K562 (cell line): ENCODE data around the gene CNNM2. TPM values are rescaled to one million over a fixed set of nuclear protein-coding genes. Genes with fewer than 3 reads are reported as not detected.

Source experiments
- ATAC-seq: fragments of 200-7000 bp; cut with Tn5 transposase; 3 replicates; pipeline ENCODE4 v1.9.1; 2020; ENCODE audit warnings: moderate library complexity
- BruUV-seq: library from RNA; stranded (reverse); fragments of 400-500 nt; replicated peaks from 2 replicates; lab custom pipeline; 2021; lab: Mats Ljungman, UMichigan
- CTCF ChIA-PET: fragments of 300-600 bp; formaldehyde crosslinking; extraction: SDS; loops from one replicate; lab custom pipeline; 2021; ENCODE audit warnings: low intra/inter-chr PET ratio; lab: Yijun Ruan, JAX
- POLR2A ChIA-PET: fragments of 300-600, 350-650 bp; sonication (Branson Sonifier 250); formaldehyde crosslinking; extraction: SDS; loops from one replicate; lab custom pipeline; 2021; ENCODE audit warnings: antibody characterized with exemption, inconsistent platforms; lab: Yijun Ruan, JAX
- DNase-seq, 4 experiments: peaks; one replicate each; pipeline versions ENCODE4 v3.0.0 to v3.0.0-alpha.2; 2011 to 2018; ENCODE audit warnings: low spot score in 3 of 4, mixed read lengths in 3 of 4; ENCODE audit errors: extremely low read depth in 1 of 4
- FAIRE-seq: peaks from 2 replicates; lab custom pipeline; 2011; peaks lifted over from hg19 to GRCh38; lab: Jason Lieb, UNC
- H2AFZ ChIP-seq: 2 replicates; pipeline ENCODE4 v1.6.0; 2011; ENCODE audit warnings: low read depth, low read length, control low read depth, inconsistent platforms
- H3K27ac ChIP-seq: fragments of 200-600 bp; 3 replicates; pipeline ENCODE4 v1.8.0; 2011; ENCODE audit warnings: low read depth, mild to moderate bottlenecking, control low read depth, inconsistent platforms, low read length, moderate library complexity, mixed read lengths; ENCODE audit errors: extremely low read depth
- H3K27me3 ChIP-seq, 2 experiments: fragments of 300-600 bp in 1 of 2; 2 replicates in 1 of 2; 3 replicates in 1 of 2; pipeline versions ENCODE4 v1.6.0 to v1.8.0; 2011; ENCODE audit warnings: inconsistent platforms in 2 of 2, low read length in 2 of 2, mild to moderate bottlenecking in 1 of 2, mixed read lengths in 1 of 2, moderate library complexity in 1 of 2; ENCODE audit not compliant: control insufficient read depth in 2 of 2, insufficient read depth in 2 of 2
- H3K36me3 ChIP-seq: fragments of 300-600 bp; 3 replicates; pipeline ENCODE4 v1.8.0; 2011; ENCODE audit warnings: mild to moderate bottlenecking, low read length, inconsistent platforms; ENCODE audit not compliant: control insufficient read depth, insufficient read depth
- H3K4me1 ChIP-seq, 2 experiments: fragments of 200-600 bp in 1 of 2; replicated peaks in 1 of 2; 2 replicates in 1 of 2; 3 replicates in 1 of 2; pipeline versions ENCODE4 v1.5.1 to v1.8.0; 2011; ENCODE audit warnings: inconsistent platforms in 2 of 2, low read length in 2 of 2, mild to moderate bottlenecking in 1 of 2, mixed read lengths in 1 of 2, moderate library complexity in 1 of 2; ENCODE audit not compliant: control insufficient read depth in 2 of 2, insufficient read depth in 2 of 2
- H3K4me2 ChIP-seq: 2 replicates; pipeline ENCODE4 v1.6.1; 2011; ENCODE audit warnings: low read length, control low read depth, inconsistent platforms, mixed read lengths; ENCODE audit not compliant: insufficient read depth
- H3K4me3 ChIP-seq: fragments of 200-600 bp; sonication (generic), shearing (Covaris generic); 2 replicates; pipeline ENCODE4 v1.5.1; 2016; ENCODE audit warnings: control low read depth, inconsistent platforms
- H3K79me2 ChIP-seq: fragments of 200-600 bp; 3 replicates; pipeline ENCODE4 v1.8.0; 2011; ENCODE audit warnings: low read length, inconsistent platforms; ENCODE audit not compliant: control insufficient read depth, insufficient read depth
- H3K9ac ChIP-seq, 2 experiments: 2 replicates each; pipeline versions ENCODE4 v1.6.0 to v1.6.1; 2011; ENCODE audit warnings: low read depth in 2 of 2, low read length in 2 of 2, control low read depth in 1 of 2, inconsistent platforms in 1 of 2, mild to moderate bottlenecking in 1 of 2, mixed read lengths in 1 of 2; ENCODE audit not compliant: insufficient read depth in 1 of 2
- H3K9me1 ChIP-seq: one replicate; pipeline ENCODE4 v1.6.0; 2011; ENCODE audit warnings: inconsistent platforms, mild to moderate bottlenecking, low read length, moderate library complexity; ENCODE audit not compliant: control insufficient read depth, insufficient read depth
- H3K9me3 ChIP-seq: replicated peaks from 2 replicates; pipeline ENCODE4 v1.5.1; 2011; ENCODE audit warnings: low read depth, low read length, inconsistent platforms; ENCODE audit not compliant: control insufficient read depth, insufficient read depth
- H4K20me1 ChIP-seq: replicated peaks from 2 replicates; pipeline ENCODE4 v1.6.1; 2011; ENCODE audit warnings: low read length, inconsistent platforms, mixed read lengths; ENCODE audit not compliant: control insufficient read depth, insufficient read depth
- GATAD2A ChIP-seq: fragments of 450-650 bp; IDR thresholded peaks from 2 replicates; pipeline ENCODE4 v1.6.1; 2017
- HIVEP1 ChIP-seq: fragments of 250-450 bp; sonication (Bioruptor Pico); IDR thresholded peaks from 2 replicates; pipeline ENCODE4 v1.4.0; 2020; ENCODE audit warnings: mild to moderate bottlenecking
- HOXB6 ChIP-seq: fragments of 250-450 bp; sonication (Bioruptor Pico); IDR thresholded peaks from 2 replicates; pipeline ENCODE4 v1.5.1; 2022; ENCODE audit warnings: mild to moderate bottlenecking, borderline replicate concordance
- TAF7 ChIP-seq: fragments of 450-650 bp; IDR thresholded peaks from 2 replicates; pipeline ENCODE4 v1.6.1; 2016; ENCODE audit warnings: missing genetic modification characterization, missing compliant biosample characterization
- TRIM24 ChIP-seq, 2 experiments: fragments of 450-650 bp; IDR thresholded peaks; 2 replicates each; pipeline ENCODE4 v1.6.1; 2016
- WGBS: fragments of 100-300 bp; shearing (Covaris generic); methylation state at CpG from one replicate; pipeline ENCODE4 v1.1.6; 2016; ENCODE audit warnings: low coverage, mixed read lengths; ENCODE audit not compliant: insufficient coverage; ENCODE audit errors: missing lambda C conversion rate; 5-methylcytosine and 5-hydroxymethylcytosine counted together
- in situ Hi-C: fragments of 300-500 bp; cut with MboI; formaldehyde crosslinking; loops from 4 replicates; pipeline ENCODE4 v1.15.0; 2018; ENCODE audit warnings: inconsistent platforms, mixed read lengths
- intact Hi-C: fragments of 100-400 bp; cut with micrococcal nuclease; formaldehyde crosslinking; loops from 2 replicates; pipeline ENCODE4 v1.14.2; 2022
- polyA plus RNA-seq, 8 experiments: library from polyadenylated mRNA; depleted of rRNA in 4 of 8; stranded (reverse) in 5 of 8; unstranded in 3 of 8; fragments of >200 nt; fragmentation: Nextera tagmentation in 2 of 8; fragmentation: Illumina TruSeq in 1 of 8; extraction: Ambion mirVana in 2 of 8; extraction: Trizol in 1 of 8; gene quantifications; 2 replicates each; pipeline versions ENCODE4 v1.2.1 to v1.2.3, GENCODE V29; 2011 to 2014; ENCODE audit warnings: inconsistent platforms in 1 of 8, missing spikeins in 1 of 8
- total RNA-seq, 7 experiments: library from RNA; depleted of rRNA in 6 of 7; stranded (reverse); fragments of >200 nt in 6 of 7; fragmentation: Illumina TruSeq in 2 of 7; extraction: Trizol in 2 of 7; gene quantifications; 2 replicates each; pipeline versions ENCODE4 v1.2.1 to v1.2.3, GENCODE V29; 2011 to 2021; ENCODE audit warnings: low replicate concordance in 1 of 7
- TF ChIP-seq, protein P1 (sequence below): fragments of 250-450 bp; sonication (Bioruptor Pico); IDR thresholded peaks from 2 replicates; pipeline ENCODE4 v1.8.0; 2021; ENCODE audit warnings: mild to moderate bottlenecking, moderate library complexity
- TF ChIP-seq, protein P2 (sequence below): fragments of 450-650 bp; formaldehyde crosslinking; IDR thresholded peaks from 2 replicates; pipeline ENCODE4 v1.4.0; 2020; ENCODE audit warnings: mild to moderate bottlenecking, moderate library complexity

Gene CNNM2
- total and polyA plus RNA-seq, 9 of the 15 experiments (the other 6 are each of a cell fraction or from before 2014, with no cell fraction given), result 0.21 to 5.0 (median 1.3) TPM

DNA sequence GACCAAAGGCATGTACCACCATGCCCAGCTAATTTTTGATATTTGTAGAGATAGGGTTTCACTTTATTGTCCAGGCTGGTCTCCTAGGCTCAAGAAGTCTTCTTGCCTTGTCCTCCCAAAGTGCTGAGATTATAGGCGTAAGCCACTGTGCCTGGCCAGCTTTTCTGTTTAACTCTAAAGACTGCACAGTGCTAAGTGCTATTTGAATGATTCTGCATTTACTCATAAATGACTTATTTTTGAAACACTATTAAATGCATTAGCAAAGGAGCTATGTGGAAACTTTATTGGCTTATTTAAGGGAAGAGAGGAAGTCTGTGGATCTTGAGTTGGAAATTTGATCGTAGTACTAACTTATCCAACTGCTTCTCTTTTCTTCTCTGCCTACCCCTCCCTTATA lies 185.9 kb downstream of the CNNM2 start:
- CTCF ChIA-PET, result no interaction called here
- no peaks in the 10 kb centered on the region for H3K79me2 ChIP-seq
- H3K36me3 ChIP-seq, result peaks cover 34% of the 10 kb centered on the region; the same call in 1 of the 3 replicates
- no peak overlapping the region for H3K9ac ChIP-seq
- H3K4me2 ChIP-seq, result no peak overlapping the region
- no peaks in the 10 kb centered on the region for H3K9me1 ChIP-seq
- 100% methylated on average over 2 of the region's 2 CpGs for WGBS
- H4K20me1 ChIP-seq, result no peaks in the 10 kb centered on the region
- TF ChIP-seq HIVEP1 (no peak), TRIM24 (IDR thresholded peaks at IDR 0.05) (no peak), HOXB6 (CRISPR knock-in tag) (no peak), TAF7 (no peak), GATAD2A (no peak)
- TF ChIP-seq, protein P1, sequence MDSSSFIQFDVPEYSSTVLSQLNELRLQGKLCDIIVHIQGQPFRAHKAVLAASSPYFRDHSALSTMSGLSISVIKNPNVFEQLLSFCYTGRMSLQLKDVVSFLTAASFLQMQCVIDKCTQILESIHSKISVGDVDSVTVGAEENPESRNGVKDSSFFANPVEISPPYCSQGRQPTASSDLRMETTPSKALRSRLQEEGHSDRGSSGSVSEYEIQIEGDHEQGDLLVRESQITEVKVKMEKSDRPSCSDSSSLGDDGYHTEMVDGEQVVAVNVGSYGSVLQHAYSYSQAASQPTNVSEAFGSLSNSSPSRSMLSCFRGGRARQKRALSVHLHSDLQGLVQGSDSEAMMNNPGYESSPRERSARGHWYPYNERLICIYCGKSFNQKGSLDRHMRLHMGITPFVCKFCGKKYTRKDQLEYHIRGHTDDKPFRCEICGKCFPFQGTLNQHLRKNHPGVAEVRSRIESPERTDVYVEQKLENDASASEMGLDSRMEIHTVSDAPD (CRISPR knock-in tag), result no peak
- TF ChIP-seq, protein P2, sequence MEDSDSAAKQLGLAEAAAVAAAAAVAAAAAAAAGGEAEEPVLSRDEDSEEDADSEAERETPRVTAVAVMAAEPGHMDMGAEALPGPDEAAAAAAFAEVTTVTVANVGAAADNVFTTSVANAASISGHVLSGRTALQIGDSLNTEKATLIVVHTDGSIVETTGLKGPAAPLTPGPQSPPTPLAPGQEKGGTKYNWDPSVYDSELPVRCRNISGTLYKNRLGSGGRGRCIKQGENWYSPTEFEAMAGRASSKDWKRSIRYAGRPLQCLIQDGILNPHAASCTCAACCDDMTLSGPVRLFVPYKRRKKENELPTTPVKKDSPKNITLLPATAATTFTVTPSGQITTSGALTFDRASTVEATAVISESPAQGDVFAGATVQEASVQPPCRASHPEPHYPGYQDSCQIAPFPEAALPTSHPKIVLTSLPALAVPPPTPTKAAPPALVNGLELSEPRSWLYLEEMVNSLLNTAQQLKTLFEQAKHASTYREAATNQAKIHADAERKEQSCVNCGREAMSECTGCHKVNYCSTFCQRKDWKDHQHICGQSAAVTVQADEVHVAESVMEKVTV, result no peak
- in situ Hi-C loops, result no loop called here
- POLR2A ChIA-PET, result interaction anchor here (0.5 kb wide), 1 partner anchor 341 kb away, joined by 3 read pairs; no protein-coding TSS in a partner anchor
- H3K9me3 ChIP-seq, result no peaks in the 10 kb centered on the region
- no peak overlapping the region for H3K4me3 ChIP-seq
- no TSS peak for BruUV-seq
- no peaks in the 10 kb centered on the region for H3K4me1 ChIP-seq
- no peak for FAIRE-seq
- no peak for ATAC-seq
- DNase-seq, result no peak
- H3K27ac ChIP-seq, result no peak overlapping the region
- H3K27me3 ChIP-seq, result no peaks in the 10 kb centered on the region
- intact Hi-C loops, result no loop called here
- no peak overlapping the region for H2AFZ ChIP-seq
